ENCODE results near the gene USP19.

Gene USP19

DNA sequence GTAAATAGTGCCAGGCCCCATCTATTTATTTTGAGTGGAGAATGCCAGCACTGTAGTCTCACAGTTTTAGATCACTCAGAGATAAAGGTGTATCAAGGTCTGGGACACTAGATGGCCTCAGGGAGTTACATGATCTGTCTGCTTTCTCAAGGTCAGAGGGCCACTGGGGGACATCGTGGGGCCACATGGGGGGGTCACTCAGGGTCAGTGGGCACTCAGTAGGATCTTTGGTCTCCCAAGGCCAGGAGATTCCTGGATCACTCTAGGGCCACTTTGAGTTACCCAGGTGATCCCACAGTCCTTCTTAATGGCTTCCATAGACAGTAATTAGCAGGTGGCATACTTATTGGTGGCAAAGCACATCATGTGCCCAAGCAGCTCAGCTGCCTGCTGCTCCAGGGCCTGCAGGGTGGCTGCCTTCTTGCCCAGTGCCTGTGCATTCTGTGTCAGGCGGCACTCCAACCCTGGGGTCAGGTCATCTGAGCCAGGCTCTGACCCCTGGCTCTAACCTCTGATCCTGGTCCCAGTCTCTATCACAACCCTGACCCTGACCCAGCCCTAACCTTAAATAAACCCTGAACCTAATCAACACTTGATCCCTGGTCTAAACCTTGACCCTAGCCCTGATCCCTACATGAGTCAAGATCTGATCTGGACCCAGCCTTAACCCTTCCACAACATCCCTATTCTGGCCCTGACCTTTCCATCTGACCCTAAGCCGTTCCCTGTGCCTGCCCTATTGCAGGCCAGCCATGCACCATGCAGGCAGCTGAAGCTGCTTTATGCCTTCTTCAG is 14.0 kb upstream of the USP19 start:
- DNase-seq (ENCODE audit: low read depth): no peak

DNA sequence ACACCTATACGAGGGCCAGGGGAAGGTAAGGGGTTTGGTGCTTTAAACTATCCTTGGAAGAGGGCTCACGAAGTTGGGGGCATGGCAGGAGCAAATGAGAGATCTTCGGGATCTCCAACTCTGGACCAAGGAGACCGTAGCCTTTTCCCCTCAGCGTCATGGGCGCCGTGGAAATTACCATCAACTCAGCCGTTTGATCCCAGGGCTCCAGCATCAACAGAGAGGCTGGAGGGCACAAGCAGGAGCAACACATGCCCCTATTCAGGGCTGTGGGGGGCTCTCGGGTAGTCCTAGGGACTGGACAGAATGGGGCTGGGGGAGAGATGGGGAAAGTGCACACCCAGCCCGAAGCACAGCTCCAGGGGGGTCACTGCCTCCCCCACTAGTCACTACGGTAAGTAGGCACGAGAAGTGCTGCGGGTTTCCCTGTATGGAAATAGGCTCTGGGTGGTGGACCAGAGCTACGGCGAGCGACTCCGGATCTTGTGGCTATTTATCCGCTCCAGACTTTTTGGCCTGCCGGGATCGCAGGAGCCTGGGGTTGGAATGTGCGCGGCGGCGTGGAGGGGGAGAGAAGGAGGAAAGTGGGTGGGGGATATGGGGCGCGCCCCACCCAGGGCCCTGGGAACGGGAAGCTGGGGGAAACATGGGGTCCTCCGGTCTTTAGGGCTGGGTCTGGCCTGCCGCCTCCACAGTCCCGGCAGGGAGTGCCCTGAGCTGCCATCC is 12.8 kb upstream of the USP19 start:
- DNase-seq (ENCODE audit: low read depth): no peak

DNA sequence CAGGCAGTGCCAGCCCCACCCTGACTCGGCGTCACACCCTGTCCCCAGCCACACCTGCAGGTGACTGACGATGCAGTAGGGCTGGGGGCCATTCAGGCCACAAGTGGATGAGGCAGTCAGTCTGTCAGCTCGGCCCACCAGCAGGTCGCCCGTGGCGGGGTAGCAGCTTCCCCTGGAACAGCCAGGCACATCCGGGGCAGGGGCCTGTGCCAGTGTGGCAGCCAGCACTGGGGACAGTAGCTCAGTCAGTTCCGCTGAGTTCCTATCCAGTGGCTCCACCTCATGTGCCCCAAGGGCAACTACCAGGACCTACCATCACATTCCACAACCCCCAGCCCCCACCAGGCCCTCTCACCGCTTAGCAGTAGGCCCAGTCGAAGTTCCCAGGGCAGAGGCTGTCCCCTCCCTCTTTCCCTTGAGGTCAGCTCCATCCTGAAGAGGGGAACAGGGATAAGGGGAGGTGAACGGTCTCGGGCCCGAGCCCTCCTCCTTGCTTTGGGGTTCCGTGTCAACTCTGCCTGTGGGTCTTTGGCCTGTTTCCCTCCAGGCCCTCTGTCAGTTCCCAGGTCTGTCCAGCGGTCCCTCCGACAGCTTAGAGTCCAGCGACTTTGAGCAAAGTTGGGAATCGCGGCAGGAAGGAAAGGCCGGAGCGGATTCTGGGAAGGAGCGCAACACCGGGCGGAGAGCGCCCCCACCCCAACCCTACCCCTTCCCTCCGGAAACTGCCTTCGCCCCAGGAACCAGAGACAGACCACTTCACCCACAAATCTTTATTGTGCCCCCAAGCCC is 12.0 kb upstream of the USP19 start, which contains the start of gene LAMB2:
TSS of gene LAMB2 (minus strand) at position 614 of the 789 bp plus-strand sequence. CDS start at position 431, 183 bp downstream.
- no peak for DNase-seq (ENCODE audit: low read depth)

DNA sequence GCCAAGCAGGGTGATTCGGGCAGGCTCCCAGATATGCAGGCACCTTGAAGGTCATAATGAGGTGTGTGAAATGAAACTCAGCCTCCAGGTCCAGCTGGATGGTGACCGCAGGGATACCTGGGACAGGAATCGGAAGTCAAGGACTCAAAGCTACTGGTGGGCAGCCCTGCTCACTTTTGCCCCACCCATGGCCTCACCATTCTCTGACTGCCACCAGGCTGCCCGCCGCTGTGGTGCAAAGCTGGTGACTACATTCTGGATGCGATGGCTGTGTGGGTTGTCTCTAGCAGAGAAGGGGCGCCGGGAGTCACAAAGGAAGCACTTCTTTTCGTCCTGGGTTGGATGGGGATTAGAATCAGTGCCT is 11.4 kb upstream of the USP19 start:
- no peak for DNase-seq (ENCODE audit: low read depth)

DNA sequence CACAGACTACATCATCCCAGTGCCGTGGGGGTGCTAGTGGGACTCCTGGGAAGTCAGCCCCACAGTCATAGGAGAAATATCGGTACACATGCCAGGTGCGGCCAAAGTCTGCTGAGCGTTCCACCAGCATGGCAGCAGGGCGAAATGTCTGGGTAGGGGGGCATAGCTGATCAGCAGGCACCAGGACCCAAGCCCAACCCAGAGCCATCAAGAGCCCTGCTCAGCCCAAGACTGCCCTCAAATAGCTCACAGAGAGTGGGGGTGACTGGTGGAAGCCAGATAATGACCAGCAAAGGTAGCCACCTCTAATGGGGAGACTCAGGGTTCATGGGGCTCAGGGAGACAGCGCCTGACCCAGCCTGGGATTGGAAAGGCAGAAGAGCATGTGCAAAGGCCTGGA is 11.0 kb upstream of the USP19 start:
- DNase-seq (ENCODE audit: low read depth): no peak

DNA sequence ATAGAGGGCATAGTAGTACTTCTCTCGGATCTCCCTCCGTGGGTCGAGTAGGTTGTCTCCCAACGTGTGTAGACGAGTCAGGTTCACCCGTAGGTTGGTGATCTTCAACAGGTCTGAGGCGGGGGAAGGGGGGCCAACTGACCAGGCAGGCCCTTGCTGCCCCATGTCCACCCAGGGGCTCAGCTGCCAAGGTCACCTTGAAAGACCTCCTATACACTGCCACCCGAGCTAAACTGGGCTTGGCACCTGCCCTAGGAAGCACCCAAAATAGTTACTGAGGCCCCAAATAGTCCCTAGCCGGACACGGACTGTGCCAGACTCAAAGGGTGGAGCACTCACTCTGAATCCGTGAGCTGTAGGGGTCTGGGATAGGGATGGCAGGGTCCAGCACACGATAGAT is 10.4 kb upstream of the USP19 start:
- no peak for DNase-seq (ENCODE audit: low read depth)

DNA sequence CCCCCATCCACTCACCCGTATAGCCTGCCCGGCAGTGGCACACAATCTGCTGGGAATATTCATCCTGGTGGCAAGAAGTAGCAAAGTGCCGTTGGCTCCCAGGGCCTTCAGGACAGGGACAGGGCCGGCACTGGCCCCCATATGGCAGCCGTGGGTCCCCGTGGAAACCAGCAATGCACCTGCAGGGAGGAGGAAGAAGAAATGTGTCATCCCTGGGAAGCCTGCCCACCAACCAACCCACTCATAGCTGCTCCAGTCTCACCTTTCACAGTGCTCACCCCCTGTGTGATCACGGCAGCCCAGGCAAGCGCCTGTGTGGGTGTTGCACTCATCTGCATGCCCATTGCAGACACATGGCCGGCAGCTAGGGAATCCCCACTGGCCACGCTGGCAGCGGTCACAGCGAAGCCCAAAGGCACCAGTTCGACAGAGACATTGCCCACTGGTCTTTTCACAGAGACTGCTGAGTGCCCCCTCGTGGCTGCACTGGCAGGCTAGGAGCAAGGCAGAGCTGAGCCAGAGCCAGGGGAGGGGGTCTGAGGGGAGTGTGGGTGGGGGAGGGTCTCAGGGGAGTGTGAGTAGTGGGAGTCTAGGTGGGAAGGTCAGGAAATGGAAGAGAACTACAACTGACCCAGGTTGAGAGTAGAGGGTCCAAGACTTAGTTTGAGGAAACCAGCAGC is 4.5 kb upstream of the USP19 start:
- DNase-seq (ENCODE audit: low read depth): no peak

DNA sequence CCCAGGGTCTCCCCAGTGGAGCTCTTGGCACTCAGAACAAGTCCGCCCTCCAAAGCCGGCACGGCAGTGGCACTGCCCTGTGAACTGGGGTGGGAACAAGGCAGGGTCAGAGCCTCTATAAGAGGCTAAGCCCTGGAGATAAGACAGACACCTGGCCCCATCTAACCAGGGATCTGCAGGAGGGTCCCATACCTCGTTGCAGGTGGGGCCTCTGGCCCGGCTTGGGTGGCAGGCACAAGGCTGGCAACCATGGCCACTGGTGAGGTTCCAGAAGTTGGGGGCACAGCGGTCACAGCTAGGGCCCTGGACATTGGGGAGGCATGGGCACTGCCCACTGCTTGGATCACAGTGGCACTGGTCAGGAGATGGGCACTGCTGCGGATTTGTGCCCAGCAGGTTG is 3.6 kb upstream of the USP19 start:
- no peak for DNase-seq (ENCODE audit: low read depth)

DNA sequence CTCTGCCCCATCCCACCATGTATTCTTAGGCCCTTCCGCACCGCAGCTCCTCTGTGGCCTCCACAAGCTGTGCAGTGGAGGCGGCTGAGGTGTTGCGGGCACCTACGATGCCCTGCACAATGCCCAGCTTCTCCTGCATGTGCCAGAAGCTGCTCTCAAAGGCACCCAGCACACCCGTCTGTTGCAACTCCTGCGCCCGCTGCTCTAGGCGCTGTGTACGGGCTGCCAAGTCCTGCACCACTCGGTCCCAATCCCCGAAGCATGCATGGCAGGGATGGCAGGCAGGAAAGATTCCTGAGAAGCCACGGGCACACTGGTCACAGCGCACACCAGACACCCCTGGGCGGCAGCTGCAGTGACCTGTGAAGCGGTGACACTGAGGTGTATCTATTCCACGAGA is 3.1 kb upstream of the USP19 start:
- DNase-seq (ENCODE audit: low read depth): no peak

DNA sequence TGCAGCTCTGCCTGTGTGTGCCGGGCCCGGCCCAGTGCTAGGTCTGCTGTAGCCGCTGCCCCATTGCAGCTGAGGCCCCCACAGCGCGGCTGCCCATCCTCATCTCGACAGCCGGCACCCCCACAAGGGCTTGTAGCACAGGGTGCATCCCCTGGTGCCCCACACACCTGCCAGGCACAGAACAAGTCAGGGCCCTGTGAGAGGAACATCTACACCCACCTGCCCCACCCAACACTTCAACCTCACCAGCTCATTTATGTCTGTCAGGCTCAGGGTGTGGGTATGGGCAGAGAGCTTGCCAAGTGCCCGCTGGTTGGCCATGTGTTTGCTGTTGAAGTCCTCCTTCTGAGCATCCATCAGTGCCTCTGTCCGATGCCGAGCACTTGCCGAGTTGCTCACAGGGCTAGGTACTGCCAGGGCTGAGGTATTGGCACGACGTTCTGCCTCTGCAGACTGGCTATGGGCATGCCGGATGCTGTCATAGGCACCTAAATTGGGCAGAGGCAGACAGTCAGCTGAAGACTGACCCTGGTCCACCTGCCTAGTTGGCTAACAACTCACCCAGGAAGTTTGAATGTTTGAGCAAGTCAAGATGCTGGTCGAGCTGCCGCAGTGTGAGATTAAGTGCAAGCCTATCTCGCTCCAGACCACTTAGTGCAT is 2.4 kb upstream of the USP19 start:
- no peak for DNase-seq (ENCODE audit: low read depth)

DNA sequence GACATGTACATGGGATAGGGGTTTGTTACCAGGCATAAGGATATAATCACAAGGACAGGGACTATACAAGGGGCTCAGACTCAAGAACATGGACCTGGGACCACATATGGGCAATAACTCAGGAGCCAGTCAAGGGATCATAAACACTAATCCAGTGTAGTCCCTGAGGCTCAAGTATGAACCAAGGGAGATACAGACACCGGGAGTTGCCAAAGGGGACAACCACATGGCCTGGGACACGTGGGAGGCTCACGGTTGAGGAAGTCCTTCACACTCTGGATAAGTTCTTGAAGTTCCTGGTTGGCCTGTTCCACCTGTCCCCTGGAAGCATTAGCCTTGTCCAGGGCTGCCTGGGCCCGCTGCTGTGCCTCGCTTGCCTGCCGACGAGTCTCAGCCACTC is 1.8 kb upstream of the USP19 start:
- DNase-seq (ENCODE audit: low read depth): no peak

DNA sequence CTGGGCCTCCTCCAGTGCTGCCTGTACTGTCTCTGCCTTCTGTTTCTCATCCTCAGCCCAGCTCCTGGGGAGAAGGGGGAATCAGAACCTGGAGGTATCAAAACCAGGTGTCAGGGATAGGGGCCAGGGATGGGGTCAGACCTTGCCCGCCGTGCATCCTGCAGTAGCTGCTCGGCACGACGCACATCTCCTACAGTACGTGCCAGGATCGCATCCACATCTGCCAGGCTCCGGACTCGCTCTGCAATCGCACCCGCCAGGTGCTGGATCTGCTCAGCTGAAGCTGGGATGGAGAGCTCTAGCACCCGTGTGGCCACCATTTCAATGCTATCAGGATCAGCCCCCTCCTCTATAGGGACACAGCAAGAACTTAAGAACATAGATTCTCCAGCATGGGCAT is 1.4 kb upstream of the USP19 start:
- no peak for DNase-seq (ENCODE audit: low read depth)

DNA sequence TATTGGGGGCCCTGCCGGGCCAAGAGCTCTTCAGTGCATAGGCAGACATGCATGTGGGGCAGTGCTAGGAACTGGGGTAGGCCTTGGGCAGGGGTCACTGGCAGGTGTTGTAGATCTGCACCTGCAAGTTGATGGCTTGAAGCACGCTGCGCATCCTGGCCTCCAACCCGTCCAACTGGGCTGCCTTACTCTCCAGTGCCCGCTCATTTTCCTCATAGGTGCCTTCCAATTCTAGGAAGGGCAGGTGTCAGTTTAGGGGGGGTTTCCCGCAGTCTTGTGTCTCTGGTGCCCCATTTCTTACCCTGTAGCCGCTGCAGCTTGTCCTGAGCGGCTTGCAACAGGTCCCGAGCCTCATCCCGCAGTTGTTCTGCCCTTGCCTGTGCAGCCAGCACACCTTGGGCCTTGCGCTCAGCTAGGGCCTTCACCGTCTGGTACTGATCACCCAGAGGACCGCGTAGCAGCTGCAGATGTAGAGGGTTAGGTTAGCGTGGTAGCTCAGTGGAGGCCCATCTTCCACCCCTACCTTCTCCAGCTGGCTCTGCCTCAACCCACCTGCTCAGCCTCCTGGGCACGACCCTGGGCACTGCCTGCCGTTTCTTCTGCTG is 611 bp upstream of the USP19 start:
- DNase-seq (ENCODE audit: low read depth): no peak

DNA sequence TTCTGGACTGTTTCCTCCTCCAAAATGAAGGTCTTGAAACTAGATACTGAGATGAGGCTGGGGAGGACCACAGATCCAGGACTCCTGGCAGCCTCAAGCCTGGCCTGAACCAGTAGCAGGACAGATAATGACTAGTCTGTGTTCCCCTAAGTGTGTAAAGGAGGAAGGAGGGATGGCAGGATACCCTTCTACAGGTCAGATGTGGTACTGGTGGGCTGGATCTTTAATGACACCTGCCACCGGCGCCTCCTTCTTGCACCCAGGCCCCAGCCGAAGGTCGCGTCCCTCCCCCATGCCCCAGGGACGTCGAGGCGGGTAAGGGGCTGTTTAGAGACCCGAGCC is 556 bp downstream of the USP19 start:
- DNase-seq (ENCODE audit: low read depth): no peak

DNA sequence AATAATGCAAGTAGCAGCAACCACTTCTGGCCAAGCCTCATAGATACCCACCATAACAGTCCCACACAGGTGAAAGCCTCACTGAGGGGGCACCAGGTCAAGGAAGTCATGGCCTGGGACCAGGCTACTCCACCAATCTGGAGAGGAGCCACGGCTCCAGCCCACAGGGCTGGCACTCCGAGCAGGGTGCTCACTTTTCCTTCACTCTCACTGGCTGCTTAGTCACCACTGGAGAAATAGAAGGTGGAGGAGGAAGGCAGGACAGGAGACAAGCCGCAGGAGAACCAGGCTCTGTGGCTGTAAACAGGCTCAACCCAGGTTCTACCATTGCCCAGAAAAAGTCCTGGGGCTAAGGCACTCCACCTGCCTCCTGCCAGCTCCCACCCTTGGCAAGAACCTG is 1.2 kb downstream of the USP19 start:
- no peak for DNase-seq (ENCODE audit: low read depth)

DNA sequence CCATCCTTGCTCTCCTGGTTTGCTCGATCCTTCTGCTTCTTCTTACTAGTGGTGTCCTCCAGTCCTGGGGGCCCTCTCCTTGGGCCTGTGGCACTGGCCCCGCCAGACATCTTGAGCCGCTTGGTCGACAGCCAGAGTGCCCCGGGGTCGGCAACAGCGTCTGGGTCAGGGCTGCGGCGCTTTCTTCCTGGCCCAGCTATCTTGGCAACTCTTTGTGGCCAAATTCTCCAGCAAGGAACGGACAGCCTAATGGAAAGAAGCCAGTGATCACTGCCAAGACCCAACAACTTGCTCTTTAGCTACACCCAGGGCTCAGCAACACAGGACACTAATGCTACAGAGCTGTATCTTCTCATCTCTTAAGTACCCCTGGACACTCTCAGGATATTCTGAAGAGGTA is 1.6 kb downstream of the USP19 start:
- DNase-seq (ENCODE audit: low read depth): no peak

DNA sequence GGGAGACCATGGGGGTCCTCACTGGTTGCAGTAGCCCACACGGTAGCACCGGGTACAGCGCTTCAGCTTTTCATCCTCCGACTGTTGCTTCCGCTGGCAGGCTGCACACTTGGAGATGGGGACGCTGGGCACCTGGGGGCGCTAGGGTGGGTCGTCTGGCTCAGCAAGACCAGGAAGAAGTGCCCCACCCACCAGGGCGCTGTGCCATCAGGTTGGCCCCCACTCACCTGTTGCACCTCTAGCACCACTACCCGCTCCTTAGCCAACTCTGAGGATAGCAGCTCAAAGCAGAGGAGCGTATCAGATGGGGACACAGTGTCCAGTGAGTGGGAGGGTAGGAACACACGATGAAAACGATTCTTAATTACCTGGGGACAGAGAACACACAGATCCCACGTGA is 8.4 kb downstream of the USP19 start:
- DNase-seq (ENCODE audit: low read depth): no peak

DNA sequence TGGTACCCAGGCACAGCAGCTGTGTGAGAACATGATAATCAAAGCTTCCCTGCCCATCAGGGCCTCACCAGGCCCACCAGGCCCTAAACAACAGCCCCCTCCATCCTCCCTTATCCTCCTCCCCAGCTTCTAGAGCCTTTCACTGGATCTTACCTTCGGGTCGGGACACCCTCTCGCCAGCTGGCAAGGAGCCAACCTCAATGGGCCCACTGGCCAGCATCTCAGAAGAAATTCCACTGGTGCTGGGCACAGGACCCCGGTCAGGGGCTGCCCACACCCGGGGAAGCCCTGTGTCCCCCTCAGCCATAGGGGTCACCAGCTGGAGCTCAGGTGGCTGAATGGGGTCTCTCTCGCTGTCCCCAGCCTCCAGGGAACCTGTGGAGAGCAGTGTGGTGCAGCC is 9.3 kb downstream of the USP19 start:
- DNase-seq (ENCODE audit: low read depth): no peak

DNA sequence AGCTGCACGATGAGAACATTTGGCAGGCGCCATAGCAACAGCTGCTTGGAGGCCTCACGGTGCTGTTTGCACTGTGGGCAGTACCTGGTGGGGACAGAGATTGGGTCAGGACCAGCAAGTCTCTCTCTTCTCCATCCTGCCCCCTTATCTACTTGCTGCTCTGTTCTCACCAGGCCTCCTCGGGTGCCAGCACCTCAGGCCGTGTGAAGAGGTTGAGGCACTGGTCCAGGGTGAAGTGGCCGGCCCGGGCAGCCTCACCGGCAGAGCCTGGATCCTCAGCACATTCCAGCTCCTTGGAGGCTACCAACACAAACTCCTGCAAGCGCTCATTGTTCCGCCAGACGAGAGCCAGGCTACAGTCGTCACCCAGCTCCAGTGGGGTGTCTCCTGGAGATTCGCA is 9.8 kb downstream of the USP19 start:
- DNase-seq (ENCODE audit: low read depth): no peak

DNA sequence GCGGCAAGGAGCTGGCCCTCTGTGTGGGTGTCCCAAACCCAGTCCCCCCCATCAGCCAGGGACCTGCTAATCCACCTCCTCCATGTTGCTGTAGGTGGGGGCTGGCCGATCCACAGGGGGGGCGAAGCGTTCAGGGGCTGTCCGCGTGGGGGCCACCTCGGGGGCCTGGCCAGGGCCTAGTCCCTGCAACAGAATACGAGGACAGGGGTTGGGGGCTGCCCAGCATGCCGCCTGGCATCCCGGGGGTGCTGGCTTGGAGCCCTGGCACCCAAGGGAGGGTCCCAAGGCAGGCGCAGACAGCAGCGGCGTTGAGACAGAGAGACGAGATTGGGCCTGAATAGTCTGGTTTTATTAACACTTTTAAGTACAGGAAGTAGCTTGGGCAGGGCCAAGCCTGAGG is 12.3 kb downstream of the USP19 start:
- no peak for DNase-seq (ENCODE audit: low read depth)

All from activated T-cell treated with anti-CD3 and anti-CD28 coated beads for 48 hours (primary cell).